Tibial artery (tissue), 4 donors: ENCODE measurements around the gene ACSS1.

ENCODE experiments used
- DNase-seq, 2 donors: peaks; one replicate each; pipeline ENCODE4 v3.0.0-alpha.2; 2019
- H3K27ac ChIP-seq, 2 donors: fragments of 200-600 bp; sonication (generic) in 1 of 2; 1 replicate in 1 of 2; 2 replicates in 1 of 2; pipeline ENCODE4 v1.5.1; 2018 to 2019; ENCODE audit warnings: mild to moderate bottlenecking in 1 of 2
- H3K27me3 ChIP-seq, 2 donors: fragments of 200-600 bp; sonication (generic) in 1 of 2; one replicate each; pipeline versions ENCODE4 v1.5.1 to v1.6.0; 2016 to 2019
- H3K36me3 ChIP-seq, 3 donors: fragments of 200-600 bp; sonication (generic) in 2 of 3; one replicate each; pipeline ENCODE4 v1.5.1; 2016 to 2019; ENCODE audit warnings: mild to moderate bottlenecking in 2 of 3
- H3K4me1 ChIP-seq, 4 donors: fragments of 200-600 bp; sonication (generic) in 2 of 4; 1 replicate in 3 of 4; 2 replicates in 1 of 4; pipeline ENCODE4 v1.5.1; 2016 to 2019
- H3K4me3 ChIP-seq, 2 donors: fragments of 200-600 bp; sonication (generic) in 1 of 2; 1 replicate in 1 of 2; 2 replicates in 1 of 2; pipeline ENCODE4 v1.5.1; 2018 to 2019; ENCODE audit warnings: mild to moderate bottlenecking in 2 of 2
- H3K9me3 ChIP-seq, 3 donors: fragments of 200-600 bp; sonication (generic) in 1 of 3; one replicate each; pipeline ENCODE4 v1.5.1; 2016 to 2019
- intact Hi-C: fragments of 100-400 bp; cut with DNase I; formaldehyde crosslinking; loops from one replicate; pipeline ENCODE4 v1.15.0; 2023; ENCODE audit warnings: low total_unique reads
- TF ChIP-seq, protein P1 (sequence below), 2 experiments: fragments of 200-600 bp in 1 of 2; fragments of 450-650 bp in 1 of 2; IDR thresholded peaks; one replicate each; pipeline ENCODE4 v1.5.1; 2017 to 2019; ENCODE audit warnings: antibody characterized with exemption in 2 of 2, mild to moderate bottlenecking in 1 of 2, moderate library complexity in 1 of 2

ACSS1 gene

GRCh38 chr20:25009218-25010145, 48.5 kb downstream of the ACSS1 start:
- Histone ChIP-seq H3K4me3 (no peak overlapping the region), H3K27me3 (no peaks in the 10 kb centered on the region), H3K36me3 (peaks cover 79 to 93% (median 89%) of the 10 kb centered on the region in 3 donors), H3K27ac (no peak overlapping the region), H3K9me3 (no peaks in the 10 kb centered on the region), H3K4me1 (no peaks in the 10 kb centered on the region)
- DNase-seq: peak; percentile 9 to 56
- TF ChIP-seq, protein P1, sequence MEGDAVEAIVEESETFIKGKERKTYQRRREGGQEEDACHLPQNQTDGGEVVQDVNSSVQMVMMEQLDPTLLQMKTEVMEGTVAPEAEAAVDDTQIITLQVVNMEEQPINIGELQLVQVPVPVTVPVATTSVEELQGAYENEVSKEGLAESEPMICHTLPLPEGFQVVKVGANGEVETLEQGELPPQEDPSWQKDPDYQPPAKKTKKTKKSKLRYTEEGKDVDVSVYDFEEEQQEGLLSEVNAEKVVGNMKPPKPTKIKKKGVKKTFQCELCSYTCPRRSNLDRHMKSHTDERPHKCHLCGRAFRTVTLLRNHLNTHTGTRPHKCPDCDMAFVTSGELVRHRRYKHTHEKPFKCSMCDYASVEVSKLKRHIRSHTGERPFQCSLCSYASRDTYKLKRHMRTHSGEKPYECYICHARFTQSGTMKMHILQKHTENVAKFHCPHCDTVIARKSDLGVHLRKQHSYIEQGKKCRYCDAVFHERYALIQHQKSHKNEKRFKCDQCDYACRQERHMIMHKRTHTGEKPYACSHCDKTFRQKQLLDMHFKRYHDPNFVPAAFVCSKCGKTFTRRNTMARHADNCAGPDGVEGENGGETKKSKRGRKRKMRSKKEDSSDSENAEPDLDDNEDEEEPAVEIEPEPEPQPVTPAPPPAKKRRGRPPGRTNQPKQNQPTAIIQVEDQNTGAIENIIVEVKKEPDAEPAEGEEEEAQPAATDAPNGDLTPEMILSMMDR (IDR thresholded peaks at IDR 0.05): no peak
- intact Hi-C loops: no loop called here

DNA sequence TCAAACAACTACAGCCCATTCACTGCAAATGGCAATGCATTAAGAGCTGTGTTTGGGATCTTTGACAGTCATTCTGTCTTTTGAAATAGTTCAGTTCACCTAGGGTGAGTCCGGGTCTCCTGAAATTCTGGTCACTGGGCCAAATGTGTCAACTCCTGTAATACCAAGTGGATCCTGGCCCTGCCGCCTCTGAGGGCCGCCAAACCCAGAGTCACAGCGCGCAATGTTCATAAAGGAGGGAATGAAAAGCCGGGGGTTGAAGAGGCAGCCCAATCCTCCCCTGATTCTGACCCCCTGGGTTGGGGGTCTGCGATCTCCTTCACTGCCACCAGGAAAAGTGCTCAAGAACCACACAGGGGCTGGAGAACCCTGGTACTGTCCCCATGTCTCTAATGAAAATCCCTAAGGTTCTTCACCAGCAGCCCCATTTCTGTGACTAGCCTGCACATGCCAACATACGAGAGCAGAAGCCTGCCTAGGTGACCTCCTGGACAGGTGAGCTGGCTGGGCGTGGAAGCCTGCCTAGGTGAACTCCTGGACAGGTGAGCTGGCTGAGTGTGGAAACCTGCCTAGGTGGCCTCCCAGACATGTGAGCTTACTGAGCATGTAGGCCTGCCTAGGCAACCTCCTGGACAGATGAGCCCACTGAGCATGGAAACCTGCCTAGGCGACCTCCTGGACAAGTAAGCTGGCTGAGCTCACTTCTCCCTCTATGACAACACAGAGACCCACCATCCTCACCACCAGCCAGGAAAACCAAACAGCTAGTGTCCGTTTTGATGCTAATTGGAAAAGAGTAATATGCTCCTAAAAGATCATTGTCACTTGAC, 49.3 kb downstream of the ACSS1 start:
- TF ChIP-seq, protein P1 (IDR thresholded peaks at IDR 0.05): no peak
- no peaks in the 10 kb centered on the region for H3K9me3 ChIP-seq
- no peak overlapping the region for H3K4me3 ChIP-seq
- H3K27ac ChIP-seq: no peak overlapping the region
- H3K27me3 ChIP-seq: no peaks in the 10 kb centered on the region
- H3K36me3 ChIP-seq: peaks cover 77 to 86% (median 80%) of the 10 kb centered on the region in 3 donors
- intact Hi-C loops: no loop called here
- DNase-seq: peak; percentile 7 to 54
- no peaks in the 10 kb centered on the region for H3K4me1 ChIP-seq

DNA sequence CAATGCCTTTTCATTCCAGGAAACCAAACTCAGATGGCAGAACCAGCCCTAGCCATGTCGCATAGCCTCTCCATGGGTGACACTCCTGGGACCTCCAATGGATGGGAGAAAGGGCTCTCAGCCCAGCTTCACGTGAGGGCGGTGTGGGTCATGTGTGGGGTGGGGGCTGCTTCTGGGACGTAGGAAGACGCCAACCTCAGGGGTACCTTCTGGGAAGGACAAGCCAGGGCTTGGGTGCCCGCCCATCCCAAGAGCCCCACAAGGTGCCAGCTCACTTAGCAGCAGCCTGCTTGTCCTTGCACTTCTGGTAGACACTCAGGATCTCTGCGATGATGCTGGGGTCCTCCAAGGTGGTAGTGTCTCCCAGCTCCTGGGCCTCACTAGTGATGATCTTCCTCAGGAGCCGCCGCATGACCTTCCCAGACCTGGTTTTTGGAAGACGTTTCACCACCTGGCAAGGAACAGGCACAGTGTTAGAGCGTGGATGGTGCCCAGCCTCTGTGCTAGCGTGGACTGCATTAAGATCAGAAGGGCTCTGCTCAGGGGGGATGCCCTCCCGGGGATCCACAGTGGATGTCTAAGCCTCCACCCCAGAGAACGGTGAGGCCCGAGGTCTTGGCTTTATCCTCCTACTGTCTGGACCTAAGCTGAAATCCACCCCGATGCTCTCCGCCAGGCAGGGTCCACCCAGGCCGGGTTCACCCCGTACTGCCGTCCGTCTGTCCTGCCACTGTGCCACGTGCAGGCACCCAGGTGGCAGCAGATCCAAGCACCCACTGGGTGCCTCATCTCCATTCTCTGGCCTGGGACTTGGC, 50.2 kb downstream of the ACSS1 start:
- H3K27ac ChIP-seq: no peak overlapping the region
- intact Hi-C loops: no loop called here

GRCh38 chr20:25006431-25007167, 51.3 kb downstream of the ACSS1 start:
- DNase-seq: peak in 1 of 2 donors; percentile 48
- H3K36me3 ChIP-seq: peaks cover 57 to 66% (median 60%) of the 10 kb centered on the region in 3 donors
- no peaks in the 10 kb centered on the region for H3K9me3 ChIP-seq
- no peaks in the 10 kb centered on the region for H3K27me3 ChIP-seq
- TF ChIP-seq, protein P1 (IDR thresholded peaks at IDR 0.05): no peak
- no peak overlapping the region for H3K27ac ChIP-seq
- H3K4me1 ChIP-seq: no peaks in the 10 kb centered on the region
- intact Hi-C loops: no loop called here
- no peak overlapping the region for H3K4me3 ChIP-seq

More for the DNA sequence above, 50.2 kb downstream of the ACSS1 start:
- Histone ChIP-seq H3K36me3 (peaks cover 68 to 77% (median 71%) of the 10 kb centered on the region in 3 donors), H3K4me3 (no peak overlapping the region), H3K4me1 (no peaks in the 10 kb centered on the region), H3K27me3 (no peaks in the 10 kb centered on the region), H3K9me3 (no peaks in the 10 kb centered on the region)
- DNase-seq: peak; percentile 10 to 54
- TF ChIP-seq, protein P1 (IDR thresholded peaks at IDR 0.05): no peak
